ENCODE measurements around the gene PLIN3.

- no peak for TF ChIP-seq CTCF (IDR thresholded peaks at IDR 0.05)
- TF ChIP-seq POLR2A (IDR thresholded peaks at IDR 0.05): no peak
Observed at GRCh38 chr19:4843647-4843965, 23.9 kb downstream of the PLIN3 start.
